Occipital lobe (tissue), 2 donors: ENCODE data around the gene RASGEF1C. TPM values are rescaled to one million over a fixed set of nuclear protein-coding genes. Genes with fewer than 3 reads are reported as not detected.
A peak's percentile ranks its signal among the peaks of the same experiment; 100 is the strongest.

ENCODE experiments used
- DNase-seq: peaks from one replicate; lab custom pipeline; 2025; lab: John Stamatoyannopoulos, UW
- total RNA-seq: library from RNA; depleted of rRNA; stranded (reverse); fragments of >200 nt; gene quantifications from one replicate; pipeline ENCODE4 v1.2.3, GENCODE V29; 2014

The RASGEF1C gene
- total RNA-seq, 1 donor from 2014 or later: 12.8 TPM

- no peak for DNase-seq
Observed at GRCh38 chr5:180180421-180180820, 28.6 kb downstream of the RASGEF1C start.

- DNase-seq: no peak
Observed at GRCh38 chr5:180179442-180180420, 29.3 kb downstream of the RASGEF1C start.

GRCh38 chr5:180178531-180179441, 30.2 kb downstream of the RASGEF1C start:
- DNase-seq: no peak

GRCh38 chr5:180176191-180176590, 32.8 kb downstream of the RASGEF1C start:
- no peak for DNase-seq

- DNase-seq: no peak
Observed at GRCh38 chr5:180175015-180175431, 34.0 kb downstream of the RASGEF1C start.

- DNase-seq: no peak
Observed at GRCh38 chr5:180174587-180174972, 34.4 kb downstream of the RASGEF1C start.

- no peak for DNase-seq
Observed at GRCh38 chr5:180173875-180174586, 35.0 kb downstream of the RASGEF1C start.

GRCh38 chr5:180173198-180173544, 35.8 kb downstream of the RASGEF1C start:
- DNase-seq: no peak

GRCh38 chr5:180172447-180173197, 36.4 kb downstream of the RASGEF1C start:
- DNase-seq: no peak

GRCh38 chr5:180171568-180172094, 37.4 kb downstream of the RASGEF1C start:
- DNase-seq: no peak

GRCh38 chr5:180170810-180171567, 38.0 kb downstream of the RASGEF1C start:
- no peak for DNase-seq

GRCh38 chr5:180170106-180170809, 38.8 kb downstream of the RASGEF1C start:
- peak; percentile 73 for DNase-seq

- no peak for DNase-seq
Observed at GRCh38 chr5:180169248-180170105, 39.5 kb downstream of the RASGEF1C start.

- no peak for DNase-seq
Observed at GRCh38 chr5:180168758-180169157, 40.3 kb downstream of the RASGEF1C start.

- DNase-seq: no peak
Observed at GRCh38 chr5:180166176-180166575, 42.8 kb downstream of the RASGEF1C start.

- DNase-seq: no peak
Observed at GRCh38 chr5:180162304-180162661, 46.7 kb downstream of the RASGEF1C start.

GRCh38 chr5:180161420-180162303, 47.3 kb downstream of the RASGEF1C start:
- DNase-seq: no peak
